ENCODE results near the gene PDAP1.

- TF ChIP-seq CTCF (IDR thresholded peaks at IDR 0.05), result no peak
- no peak for TF ChIP-seq POLR2A (IDR thresholded peaks at IDR 0.05)
These were observed 29.7 kb upstream of the PDAP1 start for GRCh38 chr7:99437946-99438572.
